SK-N-SH (cell line): ENCODE data around the gene SLC25A42. TPM values are rescaled to one million over a fixed set of nuclear protein-coding genes. Genes with fewer than 3 reads are reported as not detected.

ENCODE experiments used
- CTCF ChIA-PET: fragments of 300-600, 350-600 bp; formaldehyde crosslinking; extraction: SDS; loops from one replicate; lab custom pipeline; 2021; lab: Yijun Ruan, JAX
- POLR2A ChIA-PET: fragments of 350-600 bp; sonication (Branson Sonifier 250); formaldehyde crosslinking; extraction: SDS; loops from one replicate; lab custom pipeline; 2020; ENCODE audit warnings: antibody characterized with exemption, inconsistent platforms; lab: Yijun Ruan, JAX
- DNase-seq: peaks from one replicate; pipeline ENCODE4 v3.0.0; 2012
- H2AFZ ChIP-seq: fragments of 200-600 bp; sonication (generic); 2 replicates; pipeline ENCODE4 v1.8.1; 2016; ENCODE audit warnings: antibody characterized with exemption, mild to moderate bottlenecking, low read depth
- H3F3A ChIP-seq: fragments of 200-600 bp; sonication (generic); replicated peaks from 2 replicates; pipeline ENCODE3; 2016; ENCODE audit warnings: antibody characterized with exemption, mild to moderate bottlenecking; ENCODE audit not compliant: insufficient read depth
- H3K27ac ChIP-seq, 2 experiments: fragments of 200-500 bp in 1 of 2; fragments of 200-600 bp in 1 of 2; sonication (Bioruptor generic) in 1 of 2; sonication (generic), shearing (Covaris generic) in 1 of 2; 2 replicates each; pipeline versions ENCODE4 v1.5.1 to v1.6.1; 2014 to 2016; ENCODE audit warnings: low read depth in 2 of 2, inconsistent platforms in 1 of 2, low read length in 1 of 2, mild to moderate bottlenecking in 1 of 2, mixed read lengths in 1 of 2
- H3K27me3 ChIP-seq: fragments of 200-600 bp; sonication (generic), shearing (Covaris generic); 2 replicates; pipeline ENCODE4 v1.6.1; 2016; ENCODE audit warnings: mixed run types; ENCODE audit not compliant: insufficient read depth
- H3K36me3 ChIP-seq, 2 experiments: fragments of 200-500 bp in 1 of 2; fragments of 200-600 bp in 1 of 2; sonication (Bioruptor generic) in 1 of 2; sonication (generic) in 1 of 2; replicated peaks in 1 of 2; 2 replicates each; pipeline versions ENCODE3 to v1.5.1; 2014 to 2016; ENCODE audit warnings: low read length in 1 of 2, mild to moderate bottlenecking in 1 of 2; ENCODE audit not compliant: insufficient read depth in 2 of 2, control insufficient read depth in 1 of 2
- H3K4me1 ChIP-seq, 2 experiments: fragments of 200-500 bp in 1 of 2; fragments of 200-600 bp in 1 of 2; sonication (Bioruptor generic) in 1 of 2; sonication (generic), shearing (Covaris generic) in 1 of 2; 2 replicates each; pipeline versions ENCODE4 v1.5.1 to v1.6.1; 2014 to 2016; ENCODE audit warnings: low read depth in 1 of 2, low read length in 1 of 2, mixed run types in 1 of 2; ENCODE audit not compliant: insufficient read depth in 2 of 2, control insufficient read depth in 1 of 2
- H3K4me2 ChIP-seq: fragments of 200-600 bp; sonication (generic), shearing (Covaris generic); 2 replicates; pipeline ENCODE4 v1.6.1; 2017; ENCODE audit warnings: mixed run types
- H3K4me3 ChIP-seq, 2 experiments: fragments of 200-500 bp in 1 of 2; fragments of 200-600 bp in 1 of 2; sonication (Bioruptor generic) in 1 of 2; sonication (generic), shearing (Covaris generic) in 1 of 2; 2 replicates each; pipeline versions ENCODE4 v1.5.1 to v1.8.1; 2014 to 2016; ENCODE audit warnings: low read depth in 2 of 2, inconsistent platforms in 1 of 2, low read length in 1 of 2, mild to moderate bottlenecking in 1 of 2, mixed read lengths in 1 of 2, moderate library complexity in 1 of 2
- H3K79me2 ChIP-seq: fragments of 200-600 bp; sonication (generic); 2 replicates; pipeline ENCODE4 v1.8.1; 2017; ENCODE audit warnings: mild to moderate bottlenecking; ENCODE audit not compliant: insufficient read depth
- H3K9ac ChIP-seq: fragments of 200-600 bp; sonication (generic); 2 replicates; pipeline ENCODE4 v1.6.1; 2017; ENCODE audit warnings: mixed run types
- H3K9me2 ChIP-seq: fragments of 200-600 bp; sonication (generic); 2 replicates; pipeline ENCODE4 v1.6.1; 2017; ENCODE audit warnings: mixed run types
- H3K9me3 ChIP-seq: fragments of 200-600 bp; sonication (generic); 2 replicates; pipeline ENCODE4 v1.6.1; 2017; ENCODE audit warnings: mixed run types, mild to moderate bottlenecking, moderate library complexity
- H4K20me1 ChIP-seq: fragments of 200-600 bp; sonication (generic); 2 replicates; pipeline ENCODE4 v1.6.1; 2017; ENCODE audit warnings: mild to moderate bottlenecking, mixed run types; ENCODE audit not compliant: insufficient read depth
- CHD2 ChIP-seq: fragments of 150-350 bp; IDR thresholded peaks from 2 replicates; pipeline ENCODE4 v1.6.1; 2018; ENCODE audit warnings: low read length; ENCODE audit not compliant: partially characterized antibody
- CTCF ChIP-seq: fragments of 200-600 bp; sonication (generic); IDR thresholded peaks from 2 replicates; pipeline ENCODE4 v1.6.1; 2017; ENCODE audit warnings: antibody characterized with exemption, mild to moderate bottlenecking, moderate library complexity
- ELF1 ChIP-seq: IDR thresholded peaks from 2 replicates; pipeline ENCODE4 v1.4.0; 2012
- EP300 ChIP-seq, 2 experiments: IDR thresholded peaks; 2 replicates each; pipeline versions ENCODE4 v1.4.0 to v1.6.1; 2012; ENCODE audit warnings: borderline replicate concordance in 1 of 2, low read depth in 1 of 2, low read length in 1 of 2
- EZH2phosphoT487 ChIP-seq: fragments of 200-600 bp; sonication (generic); IDR thresholded peaks from 2 replicates; pipeline ENCODE4 v1.6.1; 2017; ENCODE audit warnings: low read depth, mixed run types, mild to moderate bottlenecking, antibody characterized with exemption, moderate library complexity, borderline replicate concordance
- FOSL2 ChIP-seq: IDR thresholded peaks from 2 replicates; pipeline ENCODE4 v1.4.0; 2012; ENCODE audit warnings: low read depth, mild to moderate bottlenecking, moderate library complexity, borderline replicate concordance
- FOXM1 ChIP-seq: IDR thresholded peaks from 2 replicates; pipeline ENCODE4 v1.4.0; 2012; ENCODE audit warnings: low read depth, mild to moderate bottlenecking
- GABPA ChIP-seq: IDR thresholded peaks from 2 replicates; pipeline ENCODE4 v1.4.0; 2012; ENCODE audit warnings: low read depth, mild to moderate bottlenecking
- GATA2 ChIP-seq: sonication (generic); formaldehyde crosslinking; IDR thresholded peaks from 2 replicates; pipeline ENCODE4 v1.5.0; 2020; ENCODE audit warnings: mild to moderate bottlenecking, missing genetic modification reagents
- JUND ChIP-seq: IDR thresholded peaks from 2 replicates; pipeline ENCODE4 v1.4.0; 2012
- MXI1 ChIP-seq: IDR thresholded peaks from 2 replicates; pipeline ENCODE4 v1.6.1; 2012; ENCODE audit warnings: mild to moderate bottlenecking, low read depth, low read length, improper control_type of control experiment
- NFIC ChIP-seq: IDR thresholded peaks from 2 replicates; pipeline ENCODE4 v1.4.0; 2012; ENCODE audit warnings: borderline replicate concordance
- NRF1 ChIP-seq: IDR thresholded peaks from 2 replicates; pipeline ENCODE4 v1.6.1; 2012; ENCODE audit warnings: low read depth, mild to moderate bottlenecking, low read length
- RAD21 ChIP-seq: IDR thresholded peaks from 2 replicates; pipeline ENCODE4 v1.6.1; 2012; ENCODE audit warnings: mild to moderate bottlenecking, low read length
- RFX5 ChIP-seq: IDR thresholded peaks from 2 replicates; pipeline ENCODE4 v1.6.1; 2012; ENCODE audit warnings: mild to moderate bottlenecking, improper control_type of control experiment, low read length
- SIN3A ChIP-seq: IDR thresholded peaks from 2 replicates; pipeline ENCODE4 v1.6.1; 2012; ENCODE audit warnings: low read depth, mild to moderate bottlenecking, low read length, moderate library complexity, borderline replicate concordance
- TEAD4 ChIP-seq: IDR thresholded peaks from 2 replicates; pipeline ENCODE4 v1.4.0; 2012; ENCODE audit warnings: mild to moderate bottlenecking, borderline replicate concordance; ENCODE audit not compliant: insufficient read depth
- USF1 ChIP-seq: IDR thresholded peaks from 2 replicates; pipeline ENCODE4 v1.4.0; 2012; ENCODE audit warnings: low read depth, borderline replicate concordance
- WGBS: methylation state at CpG from one replicate; pipeline ENCODE4 v1.1.6; 2017; ENCODE audit warnings: low lambda C conversion rate; 5-methylcytosine and 5-hydroxymethylcytosine counted together
- polyA plus RNA-seq, 3 experiments: library from polyadenylated mRNA; depleted of rRNA; stranded (reverse); fragments of >200 nt; gene quantifications; 2 replicates each; pipeline ENCODE4 v1.2.3, GENCODE V29; 2012
- TF ChIP-seq, protein P1 (sequence below): IDR thresholded peaks from 2 replicates; pipeline ENCODE4 v1.4.0; 2012; ENCODE audit warnings: low read depth

SLC25A42 gene
- polyA plus RNA-seq, 1 of the 3 experiments (the other 2 are of a cell fraction) = 6.1 TPM

DNA sequence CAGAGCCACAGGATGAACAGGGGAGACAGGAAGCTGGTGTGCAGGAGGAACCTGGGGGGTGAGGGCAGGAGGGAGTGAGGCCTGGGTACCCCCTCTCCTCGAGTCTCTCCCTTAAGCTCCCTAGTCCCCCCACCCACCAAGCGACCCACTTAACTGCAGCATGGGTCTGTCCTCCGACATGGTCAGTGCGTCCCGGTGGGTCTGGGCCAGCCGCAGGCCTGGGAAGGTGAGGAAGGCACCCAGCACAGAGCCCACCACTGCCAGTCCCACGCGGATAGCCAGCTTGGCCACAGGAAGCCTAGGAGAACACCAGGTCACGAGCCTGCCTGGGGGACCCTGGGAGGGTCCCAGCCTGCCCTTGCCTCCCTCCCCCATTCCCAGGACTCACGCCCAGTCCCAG is 57.6 kb downstream of the SLC25A42 start (continued):
- TF ChIP-seq NRF1 = no peak
- no peak for TF ChIP-seq CHD2
- no peak for TF ChIP-seq SIN3A
- TF ChIP-seq JUND = no peak
- TF ChIP-seq CTCF = no peak

DNA sequence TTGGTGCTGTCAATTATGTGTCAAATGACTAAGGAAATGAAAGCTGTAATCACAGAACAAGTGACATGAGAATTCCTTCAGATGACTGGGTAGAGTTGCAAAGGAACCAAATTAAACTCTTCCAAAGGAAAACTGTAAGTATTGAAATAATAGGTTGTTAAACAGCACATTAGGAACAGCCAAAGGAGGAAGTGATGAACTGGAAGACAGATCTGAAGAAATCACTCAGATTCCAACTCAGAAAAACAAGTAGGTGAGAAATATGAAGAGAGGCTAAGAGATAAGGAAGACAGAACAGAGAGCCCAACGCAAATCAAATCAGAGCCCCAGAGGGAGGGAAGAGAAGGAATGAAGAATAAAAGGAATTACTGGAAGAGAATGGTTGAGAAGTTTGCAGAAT is 59.1 kb downstream of the SLC25A42 start:
- Histone ChIP-seq H3K27ac (no peak overlapping the region), H3K9me2 (no peaks in the 10 kb centered on the region), H4K20me1 (no peaks in the 10 kb centered on the region), H3K4me2 (no peak overlapping the region), H2AFZ (no peak overlapping the region), H3K79me2 (no peaks in the 10 kb centered on the region), H3K27me3 (no peaks in the 10 kb centered on the region), H3K9me3 (peaks cover 4% of the 10 kb centered on the region; the same call in 1 of the 2 replicates), H3K4me1 (no peaks in the 10 kb centered on the region), H3K36me3 (peaks cover 0 to 4% of the 10 kb centered on the region in 2 experiments), H3K4me3 (no peak overlapping the region), H3K9ac (no peak overlapping the region), H3F3A (no peaks in the 10 kb centered on the region)
- 88% methylated on average over 1 of the region's 1 CpG for WGBS
- DNase-seq = no peak
- ChIA-PET CTCF (interaction anchor here (0.7 to 1.5 kb wide), 2 partner anchors 52 to 61 kb away, joined by 3 read pairs; no protein-coding TSS in a partner anchor), POLR2A (no interaction called here)
- TF ChIP-seq CHD2 (no peak), EP300 (IDR thresholded peaks at IDR 0.05; ENCODE audit: borderline replicate concordance in 1 of 2, low read depth in 1 of 2, low read length in 1 of 2) (no peak), FOXM1 (no peak), RAD21 (no peak), USF1 (no peak), GATA2 (CRISPR knock-in tag) (no peak), GABPA (no peak), EZH2phosphoT487 (no peak), TEAD4 (no peak)
- TF ChIP-seq, protein P1, sequence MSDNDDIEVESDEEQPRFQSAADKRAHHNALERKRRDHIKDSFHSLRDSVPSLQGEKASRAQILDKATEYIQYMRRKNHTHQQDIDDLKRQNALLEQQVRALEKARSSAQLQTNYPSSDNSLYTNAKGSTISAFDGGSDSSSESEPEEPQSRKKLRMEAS = no peak

DNA sequence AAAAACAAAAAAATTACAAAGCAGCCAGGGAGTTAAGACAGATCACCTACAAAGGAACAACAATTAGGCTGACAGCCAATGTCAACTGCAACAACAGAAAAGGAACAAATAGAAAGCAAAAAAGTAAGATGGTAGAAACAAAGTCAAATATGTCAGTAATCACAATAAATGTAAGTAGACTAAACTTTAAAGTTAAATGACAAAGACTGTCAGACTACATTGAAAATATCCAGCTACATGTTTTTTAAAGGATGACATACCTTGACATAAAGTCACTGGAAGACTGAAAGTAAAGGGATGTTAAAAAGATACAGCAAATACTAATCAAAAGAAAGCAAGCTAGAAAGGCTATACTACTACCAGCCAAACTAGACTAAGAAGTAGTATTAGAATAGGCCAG is 59.6 kb downstream of the SLC25A42 start:
- Histone ChIP-seq H3K27ac (no peak overlapping the region), H3K27me3 (no peaks in the 10 kb centered on the region), H3K9me2 (no peaks in the 10 kb centered on the region), H3K36me3 (peaks cover 0 to 4% of the 10 kb centered on the region in 2 experiments), H3K9me3 (peaks cover 4% of the 10 kb centered on the region; the same call in 1 of the 2 replicates), H3K79me2 (no peaks in the 10 kb centered on the region), H4K20me1 (no peaks in the 10 kb centered on the region), H3K4me2 (no peak overlapping the region), H3K4me3 (no peak overlapping the region), H3K4me1 (no peaks in the 10 kb centered on the region), H3K9ac (no peak overlapping the region), H3F3A (no peaks in the 10 kb centered on the region), H2AFZ (no peak overlapping the region)
- TF ChIP-seq SIN3A (no peak), MXI1 (no peak), USF1 (no peak), EP300 (IDR thresholded peaks at IDR 0.05; ENCODE audit: borderline replicate concordance in 1 of 2, low read depth in 1 of 2, low read length in 1 of 2) (no peak), NRF1 (no peak), FOSL2 (no peak), ELF1 (no peak), CHD2 (no peak), JUND (no peak), FOXM1 (no peak), NFIC (no peak), RFX5 (no peak)
- ChIA-PET CTCF (interaction anchor here (1.5 kb wide), 1 partner anchor 51 kb away, joined by 3 read pairs; no protein-coding TSS in a partner anchor), POLR2A (no interaction called here)
- no peak for DNase-seq
